GM23338 (cell line): ENCODE measurements around the gene MAP6D1.

ENCODE experiments used
- POLR2AphosphoS5 ChIP-seq: IDR thresholded peaks from 2 replicates; pipeline ENCODE4 v1.6.1; 2016; ENCODE audit warnings: antibody characterized with exemption, low read depth
- TF ChIP-seq, protein P1 (sequence below), 2 experiments: fragments of 200-600 bp in 1 of 2; sonication (generic) in 1 of 2; conservative IDR thresholded peaks; 2 replicates each; pipeline versions ENCODE4 v1.5.1 to v1.6.1; 2016 to 2017; ENCODE audit warnings: antibody characterized with exemption in 2 of 2, low read depth in 2 of 2, mild to moderate bottlenecking in 2 of 2, moderate library complexity in 1 of 2

- no peak for TF ChIP-seq POLR2AphosphoS5
- TF ChIP-seq, protein P1, sequence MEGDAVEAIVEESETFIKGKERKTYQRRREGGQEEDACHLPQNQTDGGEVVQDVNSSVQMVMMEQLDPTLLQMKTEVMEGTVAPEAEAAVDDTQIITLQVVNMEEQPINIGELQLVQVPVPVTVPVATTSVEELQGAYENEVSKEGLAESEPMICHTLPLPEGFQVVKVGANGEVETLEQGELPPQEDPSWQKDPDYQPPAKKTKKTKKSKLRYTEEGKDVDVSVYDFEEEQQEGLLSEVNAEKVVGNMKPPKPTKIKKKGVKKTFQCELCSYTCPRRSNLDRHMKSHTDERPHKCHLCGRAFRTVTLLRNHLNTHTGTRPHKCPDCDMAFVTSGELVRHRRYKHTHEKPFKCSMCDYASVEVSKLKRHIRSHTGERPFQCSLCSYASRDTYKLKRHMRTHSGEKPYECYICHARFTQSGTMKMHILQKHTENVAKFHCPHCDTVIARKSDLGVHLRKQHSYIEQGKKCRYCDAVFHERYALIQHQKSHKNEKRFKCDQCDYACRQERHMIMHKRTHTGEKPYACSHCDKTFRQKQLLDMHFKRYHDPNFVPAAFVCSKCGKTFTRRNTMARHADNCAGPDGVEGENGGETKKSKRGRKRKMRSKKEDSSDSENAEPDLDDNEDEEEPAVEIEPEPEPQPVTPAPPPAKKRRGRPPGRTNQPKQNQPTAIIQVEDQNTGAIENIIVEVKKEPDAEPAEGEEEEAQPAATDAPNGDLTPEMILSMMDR (conservative IDR thresholded peaks at IDR 0.05; ENCODE audit: low read depth in 2 of 2), result no peak
These were observed 4.1 kb upstream of the MAP6D1 start for GRCh38 chr3:183829466-183829865.
